HEK293T (cell line): ENCODE measurements around the gene TARBP2.

Experiments used
- BHLHE40 ChIP-seq: fragments of 450-650 bp; IDR thresholded peaks from 2 replicates; pipeline ENCODE4 v1.6.1; 2016; ENCODE audit warnings: mild to moderate bottlenecking, moderate library complexity, borderline replicate concordance
- ELF4 ChIP-seq: fragments of 450-650 bp; IDR thresholded peaks from 2 replicates; pipeline ENCODE4 v1.6.1; 2017; ENCODE audit warnings: antibody characterized with exemption
- FOXA1 ChIP-seq: fragments of 450-650 bp; IDR thresholded peaks from 2 replicates; pipeline ENCODE4 v1.6.1; 2016; ENCODE audit warnings: mild to moderate bottlenecking
- FOXK2 ChIP-seq: fragments of 450-650 bp; IDR thresholded peaks from 2 replicates; pipeline ENCODE4 v1.6.1; 2016; ENCODE audit warnings: mild to moderate bottlenecking
- FOXM1 ChIP-seq: fragments of 450-650 bp; IDR thresholded peaks from 2 replicates; pipeline ENCODE4 v1.6.1; 2017; ENCODE audit warnings: mild to moderate bottlenecking, borderline replicate concordance
- NFRKB ChIP-seq: fragments of 450-650 bp; IDR thresholded peaks from 2 replicates; pipeline ENCODE4 v1.6.1; 2016; ENCODE audit warnings: mild to moderate bottlenecking, moderate library complexity
- SP1 ChIP-seq: fragments of 450-650 bp; IDR thresholded peaks from 2 replicates; pipeline ENCODE4 v1.6.1; 2017
- TARDBP ChIP-seq: fragments of 450-650 bp; IDR thresholded peaks from 2 replicates; pipeline ENCODE4 v1.6.1; 2016

DNA sequence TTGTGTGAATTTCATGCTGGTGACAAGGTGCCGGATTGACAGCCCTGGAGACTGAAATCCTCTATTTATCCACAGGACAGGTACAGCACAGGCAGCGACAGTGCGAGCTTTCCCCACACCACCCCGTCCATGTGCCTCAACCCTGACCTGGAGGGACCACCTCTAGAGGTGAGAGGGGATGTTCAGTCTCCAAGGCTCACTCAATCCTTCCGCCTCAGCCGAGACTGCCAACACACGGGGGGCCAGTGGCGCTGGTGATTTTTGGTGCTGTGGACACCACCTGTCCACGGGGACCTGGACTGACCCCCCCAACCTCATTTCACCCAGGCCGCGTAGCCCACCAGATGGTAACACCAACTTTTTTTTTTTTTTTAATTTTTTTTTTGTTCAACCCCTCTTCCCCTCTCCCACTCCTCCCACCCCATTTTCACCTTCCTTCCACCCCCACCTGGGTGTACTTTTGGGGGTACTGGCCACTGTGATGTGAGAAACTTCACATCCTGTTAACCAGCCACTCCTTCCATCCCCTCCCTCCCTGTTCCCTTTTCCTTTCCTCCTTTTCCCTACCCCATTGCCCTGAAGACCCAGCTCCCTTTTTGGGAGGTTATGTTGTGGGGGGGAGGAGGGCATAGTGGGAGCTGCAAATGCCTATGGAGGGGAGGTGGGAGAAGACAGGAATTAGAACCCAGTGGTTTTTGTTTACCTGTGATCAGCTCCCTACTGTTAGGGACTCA lies 36.2 kb upstream of the TARBP2 start:
- TF ChIP-seq FOXM1 = no peak
- no peak for TF ChIP-seq BHLHE40
- no peak for TF ChIP-seq NFRKB
- no peak for TF ChIP-seq TARDBP
- TF ChIP-seq FOXK2 = no peak
- no peak for TF ChIP-seq SP1
- no peak for TF ChIP-seq ELF4
- TF ChIP-seq FOXA1 = no peak
